GM23338 (cell line): ENCODE measurements around the gene PHTF2. TPM values are rescaled to one million over a fixed set of nuclear protein-coding genes. Genes with fewer than 3 reads are reported as not detected.
"Not testable (repeated sequence)": the region's sequence is repeated elsewhere in the genome, so short reads cannot be mapped to it uniquely, and the experiment has no call there.

Experiments
- ATAC-seq: fragments of 200-7000 bp; cut with Tn5 transposase; 3 replicates; pipeline ENCODE4 v1.9.1; 2020
- DNase-seq: peaks from one replicate; pipeline ENCODE4 v3.0.0-alpha.2; 2015; ENCODE audit warnings: low spot score
- H2AFZ ChIP-seq: fragments of 200-600 bp; sonication (generic); 2 replicates; pipeline ENCODE4 v1.8.0; 2016; ENCODE audit warnings: antibody characterized with exemption, mild to moderate bottlenecking, moderate library complexity
- H3F3A ChIP-seq: fragments of 200-600 bp; sonication (generic); replicated peaks from 2 replicates; pipeline ENCODE4 v1.8.0; 2017; ENCODE audit warnings: antibody characterized with exemption, mixed run types, low read depth
- H3K27ac ChIP-seq: fragments of 200-600 bp; sonication (generic); 2 replicates; pipeline ENCODE4 v1.6.1; 2016; ENCODE audit warnings: low read depth
- H3K27me3 ChIP-seq: fragments of 200-600 bp; sonication (generic); 2 replicates; pipeline ENCODE4 v1.8.0; 2016; ENCODE audit warnings: mild to moderate bottlenecking, mixed run types, moderate library complexity; ENCODE audit not compliant: insufficient read depth
- H3K36me3 ChIP-seq: fragments of 200-600 bp; sonication (generic); 2 replicates; pipeline ENCODE4 v1.8.0; 2016; ENCODE audit warnings: mild to moderate bottlenecking; ENCODE audit not compliant: insufficient read depth
- H3K4me1 ChIP-seq: fragments of 200-600 bp; sonication (generic); 2 replicates; pipeline ENCODE4 v1.8.0; 2016; ENCODE audit warnings: mild to moderate bottlenecking, moderate library complexity; ENCODE audit not compliant: insufficient read depth
- H3K4me2 ChIP-seq: fragments of 200-600 bp; sonication (generic); 2 replicates; pipeline ENCODE4 v1.7.1; 2017; ENCODE audit warnings: mixed run types
- H3K4me3 ChIP-seq: fragments of 200-600 bp; sonication (generic); 2 replicates; pipeline ENCODE4 v1.6.1; 2016; ENCODE audit warnings: mixed run types
- H3K79me2 ChIP-seq: fragments of 200-600 bp; sonication (generic); replicated peaks from 2 replicates; pipeline ENCODE4 v1.8.0; 2017; ENCODE audit warnings: mild to moderate bottlenecking; ENCODE audit not compliant: insufficient read depth
- H3K9me2 ChIP-seq: fragments of 200-600 bp; sonication (generic); 2 replicates; pipeline ENCODE4 v1.8.0; 2017; ENCODE audit not compliant: insufficient read depth
- H4K20me1 ChIP-seq: fragments of 200-600 bp; sonication (generic); replicated peaks from 2 replicates; pipeline ENCODE4 v1.8.0; 2017; ENCODE audit warnings: mild to moderate bottlenecking; ENCODE audit not compliant: insufficient read depth
- H3K27ac Mint-ChIP-seq: 2 replicates; pipeline ENCODE4 v1.8.0; 2020; ENCODE audit warnings: inconsistent platforms, mild to moderate bottlenecking, moderate library complexity, mixed read lengths
- H3K27me3 Mint-ChIP-seq: 3 replicates; pipeline ENCODE4 v1.8.0; 2022; ENCODE audit warnings: low read depth, mild to moderate bottlenecking, moderate library complexity, mixed read lengths, inconsistent platforms; ENCODE audit not compliant: insufficient read depth, poor library complexity
- H3K36me3 Mint-ChIP-seq: 3 replicates; pipeline ENCODE4 v1.8.0; 2021; ENCODE audit warnings: low read depth, mild to moderate bottlenecking, inconsistent platforms, moderate library complexity, mixed read lengths
- H3K4me1 Mint-ChIP-seq: 3 replicates; pipeline ENCODE4 v1.8.0; 2020; ENCODE audit warnings: mild to moderate bottlenecking, inconsistent platforms, mixed read lengths
- H3K4me3 Mint-ChIP-seq: 3 replicates; pipeline ENCODE4 v1.8.0; 2021; ENCODE audit warnings: moderate library complexity, mild to moderate bottlenecking, inconsistent platforms, mixed read lengths
- H3K9me3 Mint-ChIP-seq: 3 replicates; pipeline ENCODE4 v1.8.0; 2020; ENCODE audit warnings: moderate library complexity, mild to moderate bottlenecking, inconsistent platforms, mixed read lengths
- CREB1 ChIP-seq: fragments of 250-450 bp; sonication (Bioruptor Pico); IDR thresholded peaks from 2 replicates; pipeline ENCODE4 v1.5.0; 2020; ENCODE audit warnings: low read depth, mild to moderate bottlenecking, moderate library complexity
- EZH2phosphoT487 ChIP-seq: fragments of 200-600 bp; sonication (generic); IDR thresholded peaks from one replicate; pipeline ENCODE4 v1.8.1; 2018; ENCODE audit warnings: antibody characterized with exemption; ENCODE audit not compliant: unreplicated experiment
- ZNF462 ChIP-seq: fragments of 250-450 bp; sonication (Bioruptor Pico); IDR thresholded peaks from 2 replicates; pipeline ENCODE4 v1.5.0; 2020; ENCODE audit warnings: mild to moderate bottlenecking, moderate library complexity
- polyA plus RNA-seq: library from polyadenylated mRNA; unstranded; fragments of >200 nt; fragmentation: Nextera tagmentation; extraction: Ambion mirVana; gene quantifications from 2 replicates; pipeline ENCODE4 v1.2.1, GENCODE V29; 2016
- total RNA-seq: library from RNA; depleted of rRNA; stranded (reverse); fragments of >200 nt; shearing (Covaris generic); gene quantifications from 2 replicates; pipeline ENCODE4 v1.2.3, GENCODE V29; 2014

PHTF2 gene
- total and polyA plus RNA-seq, 2 experiments from 2014 or later, result 14.6 to 24.1 TPM

GRCh38 chr7:77784426-77784825, 14.1 kb upstream of the PHTF2 start:
- not testable (repeated sequence) for DNase-seq, H3K27me3 ChIP-seq, H3K27ac ChIP-seq, H3K4me2 ChIP-seq, H3K9me2 ChIP-seq, H3K4me1 ChIP-seq, ATAC-seq, H3F3A ChIP-seq, H3K4me1 Mint-ChIP-seq, H3K27ac Mint-ChIP-seq, H4K20me1 ChIP-seq, H3K4me3 ChIP-seq, H3K36me3 ChIP-seq, H3K27me3 Mint-ChIP-seq, H3K79me2 ChIP-seq, H2AFZ ChIP-seq, H3K4me3 Mint-ChIP-seq
- peaks cover 38% of the 10 kb centered on the region for H3K36me3 Mint-ChIP-seq
- H3K9me3 Mint-ChIP-seq, result peaks cover 22% of the 10 kb centered on the region

- H3K4me1 ChIP-seq, result no peaks in the 10 kb centered on the region
- no peaks in the 10 kb centered on the region for H3K9me2 ChIP-seq
- no peaks in the 10 kb centered on the region for H3F3A ChIP-seq
- no peaks in the 10 kb centered on the region for H3K4me1 Mint-ChIP-seq
- H3K4me2 ChIP-seq, result no peak overlapping the region
- H3K27me3 ChIP-seq, result no peaks in the 10 kb centered on the region
- no peak overlapping the region for H3K27ac ChIP-seq
- H4K20me1 ChIP-seq, result no peaks in the 10 kb centered on the region
- no peak overlapping the region for H3K4me3 ChIP-seq
- ATAC-seq (no peak), DNase-seq (no peak)
- peaks cover 7% of the 10 kb centered on the region for H3K27me3 Mint-ChIP-seq
- no peaks in the 10 kb centered on the region for H3K79me2 ChIP-seq
- H3K4me3 Mint-ChIP-seq, result no peak overlapping the region
- peaks cover 22% of the 10 kb centered on the region for H3K9me3 Mint-ChIP-seq
- no peaks in the 10 kb centered on the region for H3K36me3 ChIP-seq
- H2AFZ ChIP-seq, result no peak overlapping the region
- no peak for TF ChIP-seq EZH2phosphoT487
- no peak for TF ChIP-seq CREB1 (CRISPR knock-in tag)
- no peak for TF ChIP-seq ZNF462
- peaks cover 32% of the 10 kb centered on the region for H3K36me3 Mint-ChIP-seq
- H3K27ac Mint-ChIP-seq, result no peak overlapping the region
Measured at GRCh38 chr7:77786018-77786417, 12.6 kb upstream of the PHTF2 start.
